ENCODE measurements around the gene RPS14. TPM values are rescaled to one million over a fixed set of nuclear protein-coding genes. Genes with fewer than 3 reads are reported as not detected.

Gene RPS14
- total and polyA plus RNA-seq, 10 of the 15 experiments (the other 5 are each of a cell fraction or from before 2014, with no cell fraction given) = 2,295 to 4,047 (median 2,787) TPM

GRCh38 chr5:150401376-150402228 is 47.9 kb downstream of the RPS14 start (continued):
- TF ChIP-seq BCLAF1 (IDR thresholded peaks at IDR 0.05) = no peak
- no peak for TF ChIP-seq USF1 (IDR thresholded peaks at IDR 0.05; ENCODE audit: borderline replicate concordance, extremely low read length, insufficient read depth, low read depth, low read length)
- TF ChIP-seq STAT3 (IDR thresholded peaks at IDR 0.05; ENCODE audit: low read depth, low read length) = no peak
- TF ChIP-seq BHLHE40 (IDR thresholded peaks at IDR 0.05; ENCODE audit: borderline replicate concordance in 1 of 2, low read depth in 2 of 2, low read length in 1 of 2) = peak in 1 of 2 experiments; percentile 17; a peak in 1 of 4 replicates
- no peak for TF ChIP-seq SMARCA5 (IDR thresholded peaks at IDR 0.05)
- no peak for TF ChIP-seq FOXK2 (IDR thresholded peaks at IDR 0.05)
- no peak for TF ChIP-seq MXI1 (IDR thresholded peaks at IDR 0.05; ENCODE audit: low read depth, low read length)
- no peak for TF ChIP-seq GATAD2B (conservative IDR thresholded peaks at IDR 0.05; ENCODE audit: low read depth)
- peak; percentile 68; the same call in 1 of the 2 replicates for TF ChIP-seq ZBED1 (IDR thresholded peaks at IDR 0.05; ENCODE audit: borderline replicate concordance)
- peak; percentile 41; the same call in 1 of the 2 replicates for TF ChIP-seq YY1 (IDR thresholded peaks at IDR 0.05; ENCODE audit: low read depth, low read length)
- TF ChIP-seq SPI1 (IDR thresholded peaks at IDR 0.05; ENCODE audit: borderline replicate concordance, insufficient read depth, low read depth, low read length) = no peak
- 0 out of 2 replicates have a peak, but pooled peaks have one; percentile 22 for TF ChIP-seq IKZF1 (conservative IDR thresholded peaks at IDR 0.05)
- TF ChIP-seq EED (IDR thresholded peaks at IDR 0.05; ENCODE audit: low read depth) = peak; percentile 42; the same call in 1 of the 2 replicates
- TF ChIP-seq POLR2A (IDR thresholded peaks at IDR 0.05; ENCODE audit: low read depth, low read length) = peak; percentile 80
- no peak for TF ChIP-seq CBX3 (IDR thresholded peaks at IDR 0.05; ENCODE audit: borderline replicate concordance, low read depth)
- TF ChIP-seq CBFB (IDR thresholded peaks at IDR 0.05; ENCODE audit: low read depth) = peak; percentile 77
- TF ChIP-seq HCFC1 (IDR thresholded peaks at IDR 0.05; ENCODE audit: low read length) = no peak
- no peak for TF ChIP-seq RAD21 (IDR thresholded peaks at IDR 0.05; ENCODE audit: insufficient read depth, low read depth, low read length)
- no peak for TF ChIP-seq SUZ12 (IDR thresholded peaks at IDR 0.05; ENCODE audit: unreplicated experiment)
- peak; percentile 76 for TF ChIP-seq SMAD5 (IDR thresholded peaks at IDR 0.05; ENCODE audit: low read depth)
- no peak for TF ChIP-seq LARP7 (IDR thresholded peaks at IDR 0.05)
- TF ChIP-seq HDAC6 (IDR thresholded peaks at IDR 0.05; ENCODE audit: unreplicated experiment) = peak; percentile 19
- no peak for TF ChIP-seq ASH2L (IDR thresholded peaks at IDR 0.05; ENCODE audit: borderline replicate concordance, low read depth)
- TF ChIP-seq HDGF (IDR thresholded peaks at IDR 0.05) = 0 out of 2 replicates have a peak, but pooled peaks have one; percentile 29
- TF ChIP-seq IRF4 (IDR thresholded peaks at IDR 0.05; ENCODE audit: low read depth, low read length) = peak; percentile 40; the same call in 1 of the 2 replicates
- TF ChIP-seq EGR1 (IDR thresholded peaks at IDR 0.05; ENCODE audit: borderline replicate concordance in 1 of 2, low read depth in 2 of 2, low read length in 2 of 2) = peak in 1 of 2 experiments; percentile 3; a peak in 1 of 3 replicates
- TF ChIP-seq POU2F2 (IDR thresholded peaks at IDR 0.05; ENCODE audit: borderline replicate concordance, low read depth, low read length) = peak; percentile 58; the same call in 2 of the 3 replicates
- peak; percentile 34; the same call in 1 of the 2 replicates for TF ChIP-seq CREM (IDR thresholded peaks at IDR 0.05; ENCODE audit: low read depth)

All from GM12878 (cell line).